ENCODE data around the gene NARS2.

DNA sequence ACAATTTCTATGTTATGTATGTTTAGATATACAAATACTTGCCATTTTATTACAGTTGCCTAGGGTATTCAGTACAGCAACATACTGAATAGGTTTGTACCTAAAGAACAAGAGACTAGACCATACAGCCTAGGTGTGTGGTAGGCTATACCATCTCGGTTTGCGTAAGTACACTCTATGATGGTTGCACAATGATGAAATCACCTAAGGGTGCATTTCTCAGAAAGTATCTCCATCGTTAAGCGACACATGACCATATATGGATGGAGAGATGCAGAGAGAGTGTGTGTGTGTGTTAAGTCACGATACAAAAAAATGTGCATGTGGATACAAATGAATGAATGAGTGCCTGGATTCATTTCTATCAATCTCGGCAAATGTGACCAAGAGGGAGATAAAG is 37.7 kb downstream of the NARS2 start:
- TF ChIP-seq, protein P1, sequence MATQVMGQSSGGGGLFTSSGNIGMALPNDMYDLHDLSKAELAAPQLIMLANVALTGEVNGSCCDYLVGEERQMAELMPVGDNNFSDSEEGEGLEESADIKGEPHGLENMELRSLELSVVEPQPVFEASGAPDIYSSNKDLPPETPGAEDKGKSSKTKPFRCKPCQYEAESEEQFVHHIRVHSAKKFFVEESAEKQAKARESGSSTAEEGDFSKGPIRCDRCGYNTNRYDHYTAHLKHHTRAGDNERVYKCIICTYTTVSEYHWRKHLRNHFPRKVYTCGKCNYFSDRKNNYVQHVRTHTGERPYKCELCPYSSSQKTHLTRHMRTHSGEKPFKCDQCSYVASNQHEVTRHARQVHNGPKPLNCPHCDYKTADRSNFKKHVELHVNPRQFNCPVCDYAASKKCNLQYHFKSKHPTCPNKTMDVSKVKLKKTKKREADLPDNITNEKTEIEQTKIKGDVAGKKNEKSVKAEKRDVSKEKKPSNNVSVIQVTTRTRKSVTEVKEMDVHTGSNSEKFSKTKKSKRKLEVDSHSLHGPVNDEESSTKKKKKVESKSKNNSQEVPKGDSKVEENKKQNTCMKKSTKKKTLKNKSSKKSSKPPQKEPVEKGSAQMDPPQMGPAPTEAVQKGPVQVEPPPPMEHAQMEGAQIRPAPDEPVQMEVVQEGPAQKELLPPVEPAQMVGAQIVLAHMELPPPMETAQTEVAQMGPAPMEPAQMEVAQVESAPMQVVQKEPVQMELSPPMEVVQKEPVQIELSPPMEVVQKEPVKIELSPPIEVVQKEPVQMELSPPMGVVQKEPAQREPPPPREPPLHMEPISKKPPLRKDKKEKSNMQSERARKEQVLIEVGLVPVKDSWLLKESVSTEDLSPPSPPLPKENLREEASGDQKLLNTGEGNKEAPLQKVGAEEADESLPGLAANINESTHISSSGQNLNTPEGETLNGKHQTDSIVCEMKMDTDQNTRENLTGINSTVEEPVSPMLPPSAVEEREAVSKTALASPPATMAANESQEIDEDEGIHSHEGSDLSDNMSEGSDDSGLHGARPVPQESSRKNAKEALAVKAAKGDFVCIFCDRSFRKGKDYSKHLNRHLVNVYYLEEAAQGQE (IDR thresholded peaks at IDR 0.05; ENCODE audit: low read depth): no peak
- TF ChIP-seq TEAD4 (IDR thresholded peaks at IDR 0.05) (no peak), RAD21 (IDR thresholded peaks at IDR 0.05; ENCODE audit: low read depth) (no peak), YY1 (IDR thresholded peaks at IDR 0.05; ENCODE audit: low read depth) (no peak), CEBPB (IDR thresholded peaks at IDR 0.05) (no peak)
- TF ChIP-seq, protein P2, sequence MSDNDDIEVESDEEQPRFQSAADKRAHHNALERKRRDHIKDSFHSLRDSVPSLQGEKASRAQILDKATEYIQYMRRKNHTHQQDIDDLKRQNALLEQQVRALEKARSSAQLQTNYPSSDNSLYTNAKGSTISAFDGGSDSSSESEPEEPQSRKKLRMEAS (IDR thresholded peaks at IDR 0.05): no peak
